Measurements from ENCODE around the gene DMC1.
"Not testable (repeated sequence)": the region's sequence is repeated elsewhere in the genome, so short reads cannot be mapped to it uniquely, and the experiment has no call there.

Gene DMC1

DNA sequence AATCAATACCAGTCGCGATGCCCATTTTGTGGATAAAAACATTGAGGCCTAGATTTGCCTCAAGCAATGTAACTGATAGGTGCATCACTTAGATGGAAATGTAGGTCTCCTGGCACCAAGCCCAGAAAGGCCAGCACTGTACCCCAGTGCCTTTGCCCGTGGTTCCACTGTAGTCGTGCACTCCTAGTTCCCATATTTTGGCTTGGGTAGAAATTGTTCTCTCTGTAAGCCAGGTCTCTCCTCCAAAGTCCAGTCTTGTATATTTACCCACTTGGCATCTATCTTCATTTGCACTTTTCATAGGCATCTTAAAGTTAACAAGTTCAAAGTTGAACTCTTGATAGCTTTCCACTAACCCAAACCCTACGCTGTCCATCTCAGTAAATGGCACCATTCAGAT is 41.6 kb upstream of the DMC1 start:
- DNase-seq (ENCODE audit: insufficient read length, low spot score), result no peak
- no peak for TF ChIP-seq CTCF (IDR thresholded peaks at IDR 0.05; ENCODE audit: insufficient read depth, missing control alignments)
- FAIRE-seq, result no peak

GRCh38 chr22:38610234-38610633 is 40.3 kb upstream of the DMC1 start:
- FAIRE-seq (no peak), DNase-seq (ENCODE audit: insufficient read length, low spot score) (no peak)
- no peak for TF ChIP-seq CTCF (IDR thresholded peaks at IDR 0.05; ENCODE audit: insufficient read depth, missing control alignments)

DNA sequence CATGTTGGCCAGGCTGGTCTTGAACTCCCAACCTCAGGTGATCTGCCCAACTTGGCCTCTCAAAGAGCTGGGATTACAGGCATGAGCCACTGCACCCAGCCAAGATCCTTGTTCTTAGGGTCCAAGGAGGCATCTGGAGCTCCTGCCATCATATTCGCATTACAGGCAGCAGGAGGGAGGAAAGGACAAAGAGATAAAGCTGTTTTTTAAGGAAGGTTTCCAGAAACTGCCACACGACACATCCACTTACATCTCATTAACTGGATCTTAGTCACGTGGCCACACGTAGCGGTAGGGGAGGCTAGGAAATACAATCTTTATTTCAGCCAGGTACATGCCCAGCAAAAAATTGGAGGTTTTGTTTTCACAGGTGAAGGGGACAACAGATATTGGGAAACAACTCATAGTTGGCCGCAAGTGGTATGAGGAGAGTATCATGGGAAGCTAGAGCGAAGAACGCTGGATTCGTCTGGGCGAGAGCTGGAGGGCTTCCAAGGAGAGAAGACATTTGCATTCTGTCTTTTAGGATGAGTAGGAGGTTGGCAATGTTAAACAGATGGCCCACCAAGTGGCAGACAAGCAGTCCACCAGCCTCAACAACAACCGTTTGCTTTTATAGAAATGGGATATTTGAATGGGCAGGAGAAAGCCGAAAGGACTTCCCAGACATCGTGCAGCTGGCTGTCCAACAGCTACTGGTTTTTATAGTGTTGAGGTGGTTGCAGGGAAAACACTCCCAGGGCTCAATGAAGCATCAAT is 39.2 kb upstream of the DMC1 start:
- DNase-seq (ENCODE audit: insufficient read length, low spot score) (no peak), FAIRE-seq (no peak)
- TF ChIP-seq CTCF (IDR thresholded peaks at IDR 0.05; ENCODE audit: insufficient read depth, missing control alignments), result no peak

DNA sequence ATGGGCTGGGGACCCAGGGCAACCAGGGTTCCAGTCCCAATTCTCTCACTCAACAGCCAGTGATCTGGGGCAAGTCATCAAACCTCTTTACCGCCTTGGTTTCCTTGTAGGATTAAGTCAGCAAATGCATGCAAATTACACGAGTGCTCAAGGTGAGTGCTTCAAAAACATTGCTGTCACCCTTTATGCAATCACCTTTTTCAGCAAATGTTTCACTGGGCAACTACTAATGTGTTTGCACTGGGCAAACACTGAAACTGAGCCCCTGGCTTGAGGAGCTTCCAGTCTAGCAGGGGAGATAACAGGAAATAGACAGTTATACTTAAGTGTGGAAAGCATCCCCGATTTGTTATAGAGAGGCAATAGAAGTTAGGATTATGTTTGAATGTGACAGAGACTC is 37.7 kb upstream of the DMC1 start:
- DNase-seq (ENCODE audit: insufficient read length, low spot score) (no peak), FAIRE-seq (no peak)
- TF ChIP-seq CTCF (IDR thresholded peaks at IDR 0.05; ENCODE audit: insufficient read depth, missing control alignments), result no peak

- TF ChIP-seq CTCF (IDR thresholded peaks at IDR 0.05; ENCODE audit: insufficient read depth, missing control alignments), result no peak
- no peak for DNase-seq (ENCODE audit: insufficient read length, low spot score)
- FAIRE-seq, result no peak
Measured at GRCh38 chr22:38602166-38602565, 32.2 kb upstream of the DMC1 start.

- no peak for DNase-seq (ENCODE audit: insufficient read length, low spot score)
- TF ChIP-seq CTCF (IDR thresholded peaks at IDR 0.05; ENCODE audit: insufficient read depth, missing control alignments), result no peak
- no peak for FAIRE-seq
Measured at GRCh38 chr22:38601221-38601764, 31.3 kb upstream of the DMC1 start.

- TF ChIP-seq CTCF (IDR thresholded peaks at IDR 0.05; ENCODE audit: insufficient read depth, missing control alignments), result no peak
- FAIRE-seq (no peak), DNase-seq (ENCODE audit: insufficient read length, low spot score) (no peak)
Measured at GRCh38 chr22:38599466-38599865, 29.5 kb upstream of the DMC1 start.

DNA sequence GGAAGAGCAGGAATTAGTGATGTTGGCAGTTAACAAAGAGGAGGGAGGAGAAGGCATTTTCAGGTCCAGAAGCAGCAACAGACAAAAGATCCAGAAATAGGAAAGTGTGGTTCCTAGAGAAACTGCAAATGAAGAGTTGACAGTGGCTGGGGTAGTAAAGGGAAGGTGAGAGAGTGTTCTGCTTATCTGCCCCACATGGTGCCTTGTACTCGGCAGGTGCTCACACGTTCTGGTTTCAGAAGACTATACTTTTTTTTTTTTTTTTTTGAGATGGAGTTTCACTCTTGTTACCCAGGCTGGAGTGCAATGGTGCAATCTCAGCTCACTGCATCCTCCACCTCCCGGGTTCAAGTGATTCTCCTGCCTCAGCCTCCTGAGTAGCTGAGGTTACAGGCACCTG is 12.9 kb upstream of the DMC1 start:
- FAIRE-seq; DNase-seq (ENCODE audit: insufficient read length, low spot score): not testable (repeated sequence)
